Lower leg skin (tissue), 3 donors: ENCODE measurements around the gene NAALADL2.

ENCODE experiments used
- POLR2A ChIP-seq, 2 donors: fragments of 450-650 bp; IDR thresholded peaks; one replicate each; pipeline ENCODE4 v1.6.1; 2016 to 2017; ENCODE audit warnings: antibody characterized with exemption in 2 of 2, mild to moderate bottlenecking in 1 of 2, moderate library complexity in 1 of 2
- TF ChIP-seq, protein P1 (sequence below), 3 donors: fragments of 450-650 bp; IDR thresholded peaks; one replicate each; pipeline ENCODE4 v1.5.1; 2016; ENCODE audit warnings: antibody characterized with exemption in 3 of 3, mild to moderate bottlenecking in 3 of 3, moderate library complexity in 2 of 3

DNA sequence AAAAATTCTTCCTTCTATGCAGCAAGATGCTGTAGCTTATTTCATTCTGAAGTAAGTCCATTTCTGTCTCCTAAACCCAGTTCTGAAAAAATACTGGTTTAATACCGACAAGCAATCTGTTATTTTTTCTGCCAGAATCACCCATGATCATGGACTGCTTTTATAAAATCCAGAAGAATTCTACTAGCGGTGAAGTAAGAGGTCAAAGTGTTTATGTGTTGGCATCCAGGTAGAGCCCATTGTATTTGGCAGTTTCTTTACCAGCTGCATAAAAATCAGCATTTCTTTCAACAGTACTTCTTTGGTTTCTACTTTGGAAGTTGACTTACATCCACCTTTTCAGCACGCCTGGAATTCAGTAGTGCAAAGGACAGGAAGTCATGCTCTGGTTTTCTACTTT lies 484.8 kb downstream of the NAALADL2 start:
- TF ChIP-seq, protein P1, sequence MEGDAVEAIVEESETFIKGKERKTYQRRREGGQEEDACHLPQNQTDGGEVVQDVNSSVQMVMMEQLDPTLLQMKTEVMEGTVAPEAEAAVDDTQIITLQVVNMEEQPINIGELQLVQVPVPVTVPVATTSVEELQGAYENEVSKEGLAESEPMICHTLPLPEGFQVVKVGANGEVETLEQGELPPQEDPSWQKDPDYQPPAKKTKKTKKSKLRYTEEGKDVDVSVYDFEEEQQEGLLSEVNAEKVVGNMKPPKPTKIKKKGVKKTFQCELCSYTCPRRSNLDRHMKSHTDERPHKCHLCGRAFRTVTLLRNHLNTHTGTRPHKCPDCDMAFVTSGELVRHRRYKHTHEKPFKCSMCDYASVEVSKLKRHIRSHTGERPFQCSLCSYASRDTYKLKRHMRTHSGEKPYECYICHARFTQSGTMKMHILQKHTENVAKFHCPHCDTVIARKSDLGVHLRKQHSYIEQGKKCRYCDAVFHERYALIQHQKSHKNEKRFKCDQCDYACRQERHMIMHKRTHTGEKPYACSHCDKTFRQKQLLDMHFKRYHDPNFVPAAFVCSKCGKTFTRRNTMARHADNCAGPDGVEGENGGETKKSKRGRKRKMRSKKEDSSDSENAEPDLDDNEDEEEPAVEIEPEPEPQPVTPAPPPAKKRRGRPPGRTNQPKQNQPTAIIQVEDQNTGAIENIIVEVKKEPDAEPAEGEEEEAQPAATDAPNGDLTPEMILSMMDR (IDR thresholded peaks at IDR 0.05), result no peak
- no peak for TF ChIP-seq POLR2A (IDR thresholded peaks at IDR 0.05)
